Stimulated activated CD4-positive, alpha-beta T cell treated with anti-CD3 and anti-CD28 coated beads, Interleukin-12 subunit alpha, Interleukin-12 subunit beta, amount 100 ng/mL, for 24 hours (primary cell): ENCODE data around the gene NCCRP1.

ENCODE experiments used
- DNase-seq, 2 experiments: peaks; one replicate each; pipeline ENCODE4 v3.0.0-alpha.2; 2020; ENCODE audit warnings: low read depth in 2 of 2

Gene NCCRP1, protein sequence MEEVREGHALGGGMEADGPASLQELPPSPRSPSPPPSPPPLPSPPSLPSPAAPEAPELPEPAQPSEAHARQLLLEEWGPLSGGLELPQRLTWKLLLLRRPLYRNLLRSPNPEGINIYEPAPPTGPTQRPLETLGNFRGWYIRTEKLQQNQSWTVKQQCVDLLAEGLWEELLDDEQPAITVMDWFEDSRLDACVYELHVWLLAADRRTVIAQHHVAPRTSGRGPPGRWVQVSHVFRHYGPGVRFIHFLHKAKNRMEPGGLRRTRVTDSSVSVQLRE

DNA sequence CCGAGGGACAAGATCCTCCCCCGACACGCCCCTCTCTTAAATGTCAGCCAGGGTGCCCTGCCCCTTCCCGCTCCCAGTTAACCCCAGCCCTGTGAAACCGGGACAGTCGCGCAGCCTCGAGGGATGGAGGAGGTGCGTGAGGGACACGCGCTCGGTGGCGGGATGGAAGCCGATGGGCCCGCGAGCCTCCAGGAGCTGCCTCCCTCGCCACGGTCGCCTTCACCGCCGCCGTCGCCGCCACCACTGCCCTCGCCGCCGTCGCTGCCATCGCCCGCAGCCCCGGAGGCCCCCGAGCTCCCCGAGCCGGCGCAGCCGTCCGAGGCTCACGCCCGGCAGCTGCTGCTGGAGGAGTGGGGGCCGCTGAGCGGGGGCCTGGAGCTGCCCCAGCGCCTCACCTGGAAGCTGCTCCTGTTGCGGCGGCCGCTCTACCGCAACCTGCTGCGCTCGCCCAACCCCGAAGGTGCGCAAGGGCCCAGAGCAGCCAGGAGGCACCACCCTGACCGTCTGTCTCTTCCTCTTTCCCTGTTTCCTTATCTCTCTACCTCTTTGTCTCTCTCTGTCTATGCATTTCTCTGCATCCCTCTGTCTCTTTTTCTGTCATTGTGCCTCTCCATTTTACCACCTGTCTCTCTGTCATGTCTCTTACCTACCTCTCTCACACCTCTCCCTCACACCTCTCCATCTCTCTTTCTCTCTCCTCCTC lies at the start of gene NCCRP1:
NCCRP1 (plus strand) TSS at position 105 of the 703 bp plus-strand sequence; CDS start at position 124, 19 bp downstream.
- DNase-seq = peak in 1 of 2 experiments; percentile 3

DNA sequence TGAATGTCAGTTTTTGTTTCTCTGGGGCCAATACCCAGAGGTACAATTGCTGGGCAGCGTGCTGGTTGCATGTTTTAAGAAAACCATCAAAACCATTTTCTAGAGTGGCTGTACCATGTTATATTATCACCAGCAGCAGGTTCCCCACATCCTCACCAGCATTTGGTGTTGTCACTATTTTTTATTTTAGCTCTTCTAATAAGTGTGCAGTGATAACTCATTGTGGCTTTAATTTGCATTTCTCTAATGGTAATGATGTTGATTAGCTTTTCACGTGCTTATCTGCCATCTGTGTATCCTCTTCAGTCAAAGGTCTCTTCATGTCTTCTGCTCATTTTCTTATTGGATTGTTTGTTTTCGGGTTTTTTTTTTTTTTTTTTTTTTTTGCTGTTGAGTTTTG lies 49.3 kb upstream of the NCCRP1 start:
- DNase-seq = no peak

DNA sequence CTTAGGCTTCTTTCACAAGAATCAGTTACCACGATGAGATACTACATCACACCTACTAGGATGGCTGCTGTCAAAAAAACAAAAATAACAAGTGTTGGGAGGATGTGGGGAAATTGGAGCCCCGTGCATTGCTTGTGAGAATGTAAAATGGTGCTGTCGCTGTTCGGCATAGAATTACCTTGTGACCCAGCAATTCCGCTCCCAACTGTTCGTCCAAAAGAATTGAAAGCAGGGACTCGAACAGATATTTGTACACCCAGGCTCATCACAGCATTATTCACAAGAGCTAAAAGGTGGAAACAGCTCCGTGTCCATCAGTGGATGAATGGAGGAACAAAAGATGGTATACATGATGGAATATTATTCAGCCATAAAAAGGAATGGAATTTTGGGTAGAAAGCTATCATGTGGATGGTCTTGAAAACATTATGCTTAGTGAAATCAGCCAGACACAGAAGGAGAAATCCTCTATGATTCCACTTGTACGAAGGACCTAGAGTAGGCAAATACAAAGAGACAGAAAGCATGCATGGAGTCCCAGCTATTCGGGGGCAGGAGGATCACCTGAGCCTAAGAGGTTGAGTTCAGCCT lies 47.7 kb upstream of the NCCRP1 start:
- DNase-seq = no peak

DNA sequence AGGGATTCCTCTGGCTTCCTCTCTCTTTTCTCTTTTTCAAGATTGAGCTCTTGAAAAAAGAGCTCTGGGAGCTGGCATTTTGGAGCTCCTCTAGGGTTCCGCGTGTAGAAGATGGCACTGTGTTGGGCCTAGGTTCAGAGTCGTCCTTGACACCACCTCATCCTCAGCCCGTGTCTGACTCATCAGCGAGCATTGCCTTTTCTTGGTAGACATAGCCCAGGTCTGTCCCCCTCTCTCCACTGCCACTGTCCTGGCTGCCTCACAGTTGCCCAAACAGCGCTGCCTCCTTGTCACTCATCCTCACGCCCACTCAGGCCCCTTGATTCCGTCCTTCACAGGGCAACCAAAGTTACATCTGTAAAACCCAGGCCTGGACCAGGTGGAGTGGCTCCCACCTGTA lies 46.5 kb upstream of the NCCRP1 start:
- no peak for DNase-seq

DNA sequence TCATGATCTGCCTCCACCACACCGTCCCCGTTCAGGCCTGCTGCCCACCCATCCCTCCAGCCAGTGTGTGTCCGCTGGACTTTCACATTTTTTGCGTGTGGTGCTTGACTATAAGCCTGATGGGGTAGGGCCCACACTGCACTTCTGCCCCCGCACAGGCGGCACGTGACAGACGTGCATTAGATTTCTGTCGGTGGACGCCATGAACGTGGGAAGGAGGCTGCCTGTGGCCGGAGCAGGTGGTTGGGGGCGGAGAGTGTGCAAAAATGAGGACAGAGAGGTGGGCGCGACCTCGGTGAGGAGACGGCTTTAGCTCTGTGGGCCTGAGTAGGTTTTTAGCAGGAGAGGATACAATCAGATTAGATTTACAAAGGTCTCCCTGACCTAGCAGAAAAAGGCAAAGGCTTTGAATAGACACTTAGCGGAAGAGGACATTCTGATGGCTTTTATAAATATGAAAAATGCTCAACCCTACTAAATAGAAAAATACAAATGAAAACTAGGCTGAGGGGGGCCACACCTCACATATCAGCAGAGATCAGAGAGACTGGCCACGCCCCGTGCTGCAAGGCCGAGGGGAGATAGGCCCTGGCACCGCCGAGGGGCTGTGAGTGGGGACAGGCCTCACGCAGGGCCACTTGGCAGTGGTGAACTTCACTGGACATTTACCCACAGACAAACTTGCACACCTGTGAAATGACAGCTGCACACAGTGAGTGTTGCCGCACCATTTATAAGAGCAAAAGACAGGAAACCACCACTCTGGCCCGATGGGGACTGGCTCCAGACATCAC lies 45.8 kb upstream of the NCCRP1 start:
- no peak for DNase-seq

DNA sequence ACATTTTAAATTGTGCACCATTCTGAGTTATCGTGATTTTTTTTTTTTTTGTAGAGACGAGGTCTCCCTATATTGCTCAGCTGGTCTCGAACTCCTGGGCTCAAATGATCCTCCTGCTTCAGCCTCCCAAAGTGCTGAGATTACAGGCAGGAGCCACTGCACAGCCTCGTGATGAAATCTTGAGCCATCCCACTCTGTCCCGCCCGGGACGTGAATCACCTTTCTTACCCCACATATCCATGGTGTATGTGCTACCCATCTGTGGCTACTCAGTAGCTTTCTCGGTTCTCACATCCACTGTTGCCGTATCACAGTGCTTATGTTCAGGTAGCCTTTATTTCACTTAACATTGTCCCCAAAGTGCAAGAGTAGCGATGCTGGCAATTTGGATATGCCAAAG lies 44.7 kb upstream of the NCCRP1 start:
- DNase-seq = no peak

DNA sequence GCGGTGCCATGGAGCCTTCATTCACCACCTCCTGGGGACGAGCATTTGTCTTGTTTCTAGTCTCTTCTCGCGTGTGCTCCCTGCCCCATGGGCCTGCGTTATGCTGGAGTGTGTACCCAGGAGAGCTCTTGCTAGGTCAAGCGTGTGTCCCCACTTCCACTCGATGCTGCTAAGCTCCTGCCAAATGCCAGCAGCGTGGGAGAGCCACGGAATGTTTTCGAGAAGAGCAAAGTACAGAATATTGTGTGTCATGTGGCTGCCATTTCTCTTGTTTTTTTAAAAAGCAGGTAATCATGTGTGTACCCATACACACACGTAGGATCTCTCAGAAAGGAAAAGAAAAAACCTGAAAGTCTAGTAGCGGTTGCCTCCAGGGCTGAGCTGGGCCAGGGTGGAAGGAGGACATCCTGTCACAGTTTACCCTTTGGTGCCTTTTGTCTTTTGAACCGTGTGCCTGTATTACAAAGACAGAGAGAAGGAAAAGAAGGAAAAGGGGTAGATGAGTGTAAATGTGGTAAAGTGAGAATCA lies 42.6 kb upstream of the NCCRP1 start:
- no peak for DNase-seq

DNA sequence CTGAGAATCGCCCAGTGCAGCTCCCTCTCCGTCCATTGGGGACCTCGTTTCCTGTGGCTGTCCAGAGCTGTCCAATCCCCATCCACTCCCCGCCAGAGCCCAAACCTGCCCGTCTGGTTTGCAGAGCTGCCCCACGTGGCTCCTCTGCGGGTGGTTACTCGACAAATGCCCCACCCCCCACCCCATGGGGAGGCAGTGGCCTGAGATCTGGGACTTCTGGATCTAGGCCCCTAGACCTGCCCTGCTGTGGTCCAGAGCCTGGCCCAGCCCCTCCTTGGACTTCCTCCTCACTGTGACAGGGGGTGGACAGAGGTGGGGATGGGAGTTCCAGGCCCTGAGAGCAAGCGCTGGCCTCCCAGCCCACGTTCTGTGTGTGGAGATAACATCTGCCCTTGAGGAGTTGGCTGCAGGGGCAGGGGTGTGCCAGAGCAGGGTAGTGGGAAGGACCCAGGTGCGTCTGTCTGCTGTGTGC lies 42.1 kb upstream of the NCCRP1 start:
- DNase-seq = no peak

DNA sequence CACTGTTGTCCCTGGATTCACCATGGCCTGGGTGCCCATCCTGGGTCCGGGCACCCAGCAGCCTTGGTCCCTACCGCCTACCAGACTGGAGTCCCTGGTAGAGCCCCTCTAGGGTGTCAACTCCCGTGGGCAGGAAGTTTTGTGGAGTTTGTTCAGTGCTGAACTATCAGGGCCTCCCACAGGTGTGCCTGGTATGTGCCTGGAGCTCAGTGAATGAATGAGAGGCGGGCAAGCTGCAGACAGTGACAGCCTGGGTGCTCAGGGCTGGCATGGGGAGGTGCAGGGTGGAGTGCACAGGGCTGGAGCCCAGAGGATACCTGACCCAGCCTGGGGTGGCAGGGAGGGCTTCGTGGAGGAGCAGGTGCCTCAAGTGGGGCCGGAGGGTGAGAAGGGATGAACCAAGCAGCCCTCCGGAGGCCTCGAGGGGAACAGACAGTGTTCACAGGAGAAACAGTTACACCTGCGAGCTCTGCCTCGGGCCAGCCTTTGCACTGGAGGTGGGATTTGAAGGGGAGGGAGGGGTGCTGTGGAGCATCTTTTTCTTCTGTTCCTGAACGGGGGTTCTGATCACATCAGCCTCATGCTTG lies 41.6 kb upstream of the NCCRP1 start:
- DNase-seq = no peak

DNA sequence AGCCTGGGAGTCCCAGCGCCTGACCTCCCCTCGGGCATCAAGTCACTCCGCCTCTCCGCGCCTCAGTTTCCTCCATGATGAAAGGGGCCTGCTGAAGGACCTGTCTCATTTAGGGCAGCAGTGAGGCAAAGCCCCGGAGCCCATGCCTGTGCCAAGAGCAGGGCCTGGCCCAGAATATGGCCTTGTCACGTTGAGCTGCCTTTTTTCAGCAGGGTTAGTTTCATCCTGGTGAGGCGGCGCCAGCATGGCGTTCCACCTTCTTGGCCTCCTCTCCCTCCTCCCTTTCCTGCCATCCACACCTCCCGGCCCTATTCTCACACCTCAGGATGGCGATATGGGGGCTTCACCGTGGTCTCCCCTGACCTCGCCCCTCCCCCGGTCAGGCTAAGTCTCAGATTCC lies 41.0 kb upstream of the NCCRP1 start:
- DNase-seq = no peak

DNA sequence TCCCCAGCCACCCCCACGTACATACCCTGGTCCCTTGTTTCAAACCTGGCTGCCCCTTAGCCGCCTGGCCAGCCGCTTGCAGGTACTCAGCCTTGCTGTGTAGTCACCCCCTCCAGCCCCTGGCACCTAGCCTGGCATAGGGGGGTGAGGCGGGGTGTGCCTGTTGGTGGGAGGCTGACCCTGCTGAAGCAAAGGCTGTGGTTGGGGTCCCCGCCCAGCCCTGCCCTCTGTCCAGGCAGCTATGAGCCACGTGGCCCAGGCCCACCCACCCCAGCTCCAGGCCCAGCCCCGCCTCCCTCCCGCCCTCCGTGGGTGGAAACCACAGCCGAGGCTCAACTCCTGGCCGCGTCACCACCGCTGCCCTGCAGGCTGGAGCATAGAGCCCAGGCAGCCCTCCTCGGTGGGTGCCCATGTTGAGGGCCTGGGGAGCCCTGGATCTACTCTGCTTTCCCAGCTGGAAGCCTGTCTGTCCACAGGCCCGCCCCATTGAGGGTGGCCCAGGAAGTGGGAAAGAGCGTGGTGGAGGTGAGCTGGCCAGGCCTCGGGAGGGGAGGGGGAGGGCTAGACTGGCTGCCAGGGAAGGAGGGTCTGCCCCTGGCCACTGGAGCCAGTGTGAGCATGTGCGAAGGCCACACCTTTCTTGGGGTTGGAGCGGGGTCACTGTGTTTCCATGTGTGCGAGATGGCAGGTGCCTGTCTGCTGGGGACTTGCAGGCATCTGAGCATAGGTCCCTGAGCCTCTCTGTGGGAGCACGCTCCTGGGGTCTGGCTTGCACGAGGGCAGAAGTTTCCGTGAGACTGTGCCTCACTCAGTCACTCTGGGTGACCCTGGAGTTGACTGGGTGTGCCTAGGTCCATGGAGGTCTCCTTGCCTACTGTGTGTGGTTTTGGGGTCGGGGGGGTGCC lies 40.2 kb upstream of the NCCRP1 start:
- no peak for DNase-seq

DNA sequence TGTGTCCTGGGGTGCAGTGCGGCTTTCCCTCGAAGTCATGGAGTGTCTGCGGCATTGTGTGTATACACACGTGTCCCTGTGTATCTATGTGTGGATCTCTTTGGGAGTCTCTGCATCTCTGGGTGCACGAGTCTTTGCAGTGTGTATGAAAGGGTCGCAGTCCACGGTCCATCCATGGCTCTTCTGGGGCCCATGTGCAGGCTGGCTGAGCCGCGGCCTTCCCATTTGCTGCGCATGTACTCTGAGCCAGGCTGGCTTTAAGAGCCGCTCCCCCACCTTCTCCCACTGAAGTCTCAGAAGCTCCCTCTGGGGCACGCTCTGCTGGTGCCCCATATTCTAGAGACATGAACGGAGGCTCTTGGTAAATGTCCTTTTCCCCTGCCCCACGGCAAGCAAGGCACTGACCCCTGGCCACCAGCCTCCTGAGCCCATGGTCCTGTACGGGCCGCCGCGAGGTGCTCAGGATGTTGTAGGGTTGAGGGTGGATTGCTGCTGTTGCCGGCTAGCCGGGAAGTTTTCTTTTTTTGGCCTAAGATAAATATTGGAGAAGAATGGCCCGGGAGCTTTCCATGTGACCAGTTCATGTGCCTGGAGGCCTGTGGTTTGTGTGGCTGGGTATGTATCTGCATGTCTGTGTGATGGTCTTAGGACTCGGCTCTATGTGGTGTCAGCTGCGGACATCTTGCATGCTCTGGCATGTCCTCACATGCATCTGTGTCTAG lies 39.3 kb upstream of the NCCRP1 start:
- DNase-seq = no peak

DNA sequence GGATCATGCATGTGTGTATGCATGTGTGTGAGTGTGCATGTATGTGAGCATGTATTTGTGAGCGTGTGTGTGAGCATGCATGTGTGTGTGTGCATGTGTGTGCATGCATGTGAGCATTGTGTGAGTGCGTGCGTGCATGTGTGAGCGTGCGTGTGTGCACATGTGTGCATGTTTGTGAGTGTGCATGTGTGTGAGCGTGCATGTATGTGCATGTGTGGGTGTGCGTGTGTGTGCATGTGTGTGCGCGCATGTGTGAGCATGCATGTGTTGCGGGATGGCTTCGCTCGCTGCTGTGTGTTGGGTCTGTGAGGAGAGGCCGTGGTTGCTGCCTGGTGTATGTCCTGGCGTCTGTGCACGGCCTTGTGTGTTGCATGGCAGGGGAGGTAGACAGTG lies 38.8 kb upstream of the NCCRP1 start:
- no peak for DNase-seq

DNA sequence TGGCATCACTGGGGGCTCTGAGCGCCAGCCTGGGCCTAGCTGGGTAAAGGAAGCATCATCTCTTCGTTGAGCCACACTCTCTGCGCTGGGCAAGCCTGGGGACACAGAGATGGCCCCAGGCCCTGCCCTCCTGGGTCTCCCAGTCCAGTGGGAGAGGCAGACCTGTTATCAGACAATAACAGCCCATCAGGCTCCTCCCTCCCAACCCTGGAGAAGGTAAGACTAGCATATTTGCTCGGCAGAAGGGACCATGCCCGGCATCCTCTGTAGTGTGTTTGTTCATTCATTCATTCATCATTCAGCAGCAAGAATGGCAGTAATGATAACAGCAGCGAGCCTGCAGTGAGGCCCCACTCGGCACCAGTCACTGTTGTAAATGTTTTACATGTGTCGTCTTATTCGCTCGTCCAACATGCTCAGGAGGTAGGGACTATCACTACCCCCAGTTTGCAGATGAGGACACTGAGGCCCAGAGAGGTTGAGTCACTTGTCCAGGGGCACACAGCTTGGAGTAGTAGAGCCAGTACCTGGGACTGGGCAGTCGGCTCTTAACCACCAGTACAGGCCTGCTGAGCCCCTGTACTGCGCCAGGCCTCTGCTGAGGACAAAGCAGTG lies 38.0 kb upstream of the NCCRP1 start:
- no peak for DNase-seq

DNA sequence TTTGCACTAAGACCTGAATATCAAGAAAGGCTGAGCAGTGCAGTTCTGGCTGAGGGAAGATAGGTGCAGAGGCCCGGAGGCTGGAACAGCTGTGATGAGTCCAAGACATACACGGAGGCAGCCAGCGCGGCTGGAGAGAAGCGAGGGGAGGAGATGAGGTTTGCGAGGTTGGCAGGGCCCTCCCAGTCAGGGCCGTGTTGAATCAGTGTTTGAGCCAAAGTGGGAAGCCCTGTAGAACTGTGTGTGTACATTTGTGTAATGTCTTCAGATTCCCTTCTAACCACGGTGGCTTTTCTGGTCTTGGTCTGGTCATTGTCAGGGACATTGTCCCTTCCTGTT lies 36.3 kb upstream of the NCCRP1 start:
- no peak for DNase-seq

DNA sequence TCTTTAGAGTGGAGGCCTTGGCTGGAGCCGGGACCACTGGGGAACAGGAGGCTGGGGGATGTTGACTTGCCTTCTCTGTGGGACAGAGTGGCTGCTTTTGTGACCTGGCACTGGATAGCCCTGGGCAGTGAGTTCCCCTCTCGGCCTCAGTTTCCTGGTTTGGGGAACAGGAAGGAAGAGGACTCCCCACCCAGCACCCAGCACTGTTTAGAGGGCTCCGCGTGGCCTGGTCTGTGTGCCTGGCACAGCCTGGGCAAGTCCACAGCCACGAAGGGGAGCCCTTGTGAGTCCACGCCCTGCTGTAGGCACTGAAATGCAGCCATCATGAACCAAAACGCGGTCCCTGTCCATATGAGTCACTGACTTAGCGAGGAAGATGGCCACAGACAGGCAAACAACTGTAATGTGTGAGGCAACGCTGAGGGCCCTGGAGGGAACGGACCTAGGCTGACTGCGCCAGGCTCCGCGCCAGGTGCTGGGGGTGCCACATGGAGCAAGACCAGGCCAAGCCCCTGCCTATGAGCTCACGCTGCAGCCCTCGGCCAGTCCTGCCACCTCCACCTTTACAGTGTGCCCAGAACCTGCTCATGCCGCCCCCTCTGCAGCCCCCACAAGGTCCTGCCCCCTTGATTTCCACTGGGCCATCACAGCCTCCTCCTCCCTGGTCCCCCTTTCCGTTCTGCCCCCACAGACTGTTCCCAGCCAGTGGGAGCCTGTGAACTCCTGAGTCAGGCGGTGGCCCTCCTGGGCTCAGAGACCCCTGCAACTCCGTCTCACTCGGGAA lies 35.7 kb upstream of the NCCRP1 start:
- no peak for DNase-seq

DNA sequence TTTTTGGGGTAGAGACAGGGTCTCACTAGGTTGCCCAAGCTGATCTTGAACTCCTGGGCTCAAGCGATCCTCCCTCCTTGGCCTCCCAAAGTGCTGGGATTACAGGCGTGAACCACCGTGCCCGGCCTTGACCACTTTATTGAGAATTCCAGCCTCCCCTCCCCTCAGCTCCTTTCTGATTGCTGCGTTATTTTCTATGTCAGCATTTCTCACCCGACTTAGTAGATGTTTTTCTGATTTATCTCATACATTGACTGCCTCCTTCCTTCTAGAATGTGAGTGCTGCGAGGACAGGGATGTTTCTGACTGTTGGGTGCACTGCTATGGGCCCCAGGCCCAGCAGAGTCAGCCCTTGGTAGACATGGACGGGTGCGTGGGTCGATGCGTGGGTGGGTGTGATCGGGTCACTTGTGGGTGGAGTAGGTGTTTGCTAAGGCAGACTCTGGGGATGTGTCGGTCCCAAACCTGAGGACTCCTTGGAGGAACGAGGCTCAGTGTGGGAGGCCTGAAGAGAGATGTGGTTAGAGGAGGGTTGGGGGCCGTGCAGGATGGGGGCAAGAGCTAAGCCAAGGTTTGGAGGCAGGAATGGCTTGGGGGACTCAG lies 34.2 kb upstream of the NCCRP1 start:
- no peak for DNase-seq

DNA sequence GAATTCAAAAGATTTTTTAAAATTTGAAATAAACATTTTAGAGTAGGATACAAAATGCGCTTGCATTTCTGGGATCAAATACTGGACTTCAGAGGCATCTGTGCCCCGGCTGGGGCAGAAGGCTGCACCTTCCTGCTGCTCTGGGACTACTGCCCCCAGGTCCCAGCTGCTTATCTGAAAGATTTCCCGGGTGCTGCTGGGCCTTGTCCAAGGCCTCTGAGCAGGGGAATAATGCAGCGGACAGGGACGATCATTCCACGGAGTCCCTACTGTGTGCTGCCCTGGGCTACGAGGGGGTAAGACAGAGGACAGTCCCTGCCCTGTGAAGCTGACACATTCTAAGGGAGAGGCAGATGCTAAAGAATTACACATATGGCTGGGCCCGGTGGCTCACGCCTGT lies 33.1 kb upstream of the NCCRP1 start:
- no peak for DNase-seq
